ENCODE results near the gene VPREB3.

VPREB3 gene

GRCh38 chr22:23793326-23793725 lies 39.1 kb upstream of the VPREB3 start:
- no peak overlapping the region for H3K4me3 ChIP-seq (ENCODE audit: low read depth, low read length)

GRCh38 chr22:23791738-23792645 lies 37.8 kb upstream of the VPREB3 start:
- H3K4me3 ChIP-seq (ENCODE audit: low read depth, low read length), result no peak overlapping the region
- no peak for TF ChIP-seq CTCF (IDR thresholded peaks at IDR 0.05; ENCODE audit: low read depth, low read length)

More at GRCh38 chr22:23793326-23793725, 39.1 kb upstream of the VPREB3 start:
- TF ChIP-seq CTCF (IDR thresholded peaks at IDR 0.05; ENCODE audit: low read depth, low read length), result no peak

- TF ChIP-seq CTCF (IDR thresholded peaks at IDR 0.05; ENCODE audit: low read depth, low read length), result no peak
- no peak overlapping the region for H3K4me3 ChIP-seq (ENCODE audit: low read depth, low read length)
These were observed 36.9 kb upstream of the VPREB3 start for GRCh38 chr22:23790819-23791737.

GRCh38 chr22:23789638-23790037 lies 35.4 kb upstream of the VPREB3 start:
- no peak for TF ChIP-seq CTCF (IDR thresholded peaks at IDR 0.05; ENCODE audit: low read depth, low read length)
- no peak overlapping the region for H3K4me3 ChIP-seq (ENCODE audit: low read depth, low read length)

- TF ChIP-seq CTCF (IDR thresholded peaks at IDR 0.05; ENCODE audit: low read depth, low read length), result no peak
- no peak overlapping the region for H3K4me3 ChIP-seq (ENCODE audit: low read depth, low read length)
These were observed 34.9 kb upstream of the VPREB3 start for GRCh38 chr22:23789121-23789520.

GRCh38 chr22:23787910-23788309 lies 33.7 kb upstream of the VPREB3 start:
- no peak for TF ChIP-seq CTCF (IDR thresholded peaks at IDR 0.05; ENCODE audit: low read depth, low read length)
- H3K4me3 ChIP-seq (ENCODE audit: low read depth, low read length), result peak overlapping the region; percentile 77

- H3K4me3 ChIP-seq (ENCODE audit: low read depth, low read length), result peak overlapping the region; percentile 77
- TF ChIP-seq CTCF (IDR thresholded peaks at IDR 0.05; ENCODE audit: low read depth, low read length), result no peak
These were observed 33.3 kb upstream of the VPREB3 start for GRCh38 chr22:23787600-23787896.

All from WI38 (cell line).